ENCODE data around the gene SPEF1.

SPEF1 gene

GRCh38 chr20:3729811-3730540, 51.3 kb downstream of the SPEF1 start:
- TF ChIP-seq CEBPB (IDR thresholded peaks at IDR 0.05) (no peak), NFIC (IDR thresholded peaks at IDR 0.05) (no peak), EGR1 (IDR thresholded peaks at IDR 0.05) (no peak), TAF1 (IDR thresholded peaks at IDR 0.05; ENCODE audit: low read depth) (no peak), ZBTB7A (IDR thresholded peaks at IDR 0.05; ENCODE audit: low read depth) (no peak), REST (IDR thresholded peaks at IDR 0.05; ENCODE audit: low read depth) (no peak), RAD21 (IDR thresholded peaks at IDR 0.05; ENCODE audit: low read depth) (no peak), YY1 (IDR thresholded peaks at IDR 0.05; ENCODE audit: low read depth) (no peak), TCF12 (IDR thresholded peaks at IDR 0.05; ENCODE audit: low read depth) (no peak), CREB1 (IDR thresholded peaks at IDR 0.05; ENCODE audit: low read depth) (no peak), FOXM1 (IDR thresholded peaks at IDR 0.05; ENCODE audit: borderline replicate concordance, low read depth) (no peak), USF1 (IDR thresholded peaks at IDR 0.05) (no peak), TEAD4 (IDR thresholded peaks at IDR 0.05) (no peak), MAX (IDR thresholded peaks at IDR 0.05) (no peak), EP300 (IDR thresholded peaks at IDR 0.05; ENCODE audit: borderline replicate concordance) (no peak)

GRCh38 chr20:3729378-3729777, 51.9 kb downstream of the SPEF1 start:
- TF ChIP-seq NFIC (IDR thresholded peaks at IDR 0.05) (no peak), RAD21 (IDR thresholded peaks at IDR 0.05; ENCODE audit: low read depth) (no peak), USF1 (IDR thresholded peaks at IDR 0.05) (no peak), YY1 (IDR thresholded peaks at IDR 0.05; ENCODE audit: low read depth) (no peak), TAF1 (IDR thresholded peaks at IDR 0.05; ENCODE audit: low read depth) (no peak)

- no peak for TF ChIP-seq TCF12 (IDR thresholded peaks at IDR 0.05; ENCODE audit: low read depth)
- no peak for TF ChIP-seq CREB1 (IDR thresholded peaks at IDR 0.05; ENCODE audit: low read depth)
- no peak for TF ChIP-seq EGR1 (IDR thresholded peaks at IDR 0.05)
- TF ChIP-seq ZBTB7A (IDR thresholded peaks at IDR 0.05; ENCODE audit: low read depth) = no peak
- no peak for TF ChIP-seq EP300 (IDR thresholded peaks at IDR 0.05; ENCODE audit: borderline replicate concordance)
- no peak for TF ChIP-seq CEBPB (IDR thresholded peaks at IDR 0.05)
- no peak for TF ChIP-seq REST (IDR thresholded peaks at IDR 0.05; ENCODE audit: low read depth)
- TF ChIP-seq YY1 (IDR thresholded peaks at IDR 0.05; ENCODE audit: low read depth) = no peak
- no peak for TF ChIP-seq TAF1 (IDR thresholded peaks at IDR 0.05; ENCODE audit: low read depth)
- TF ChIP-seq NFIC (IDR thresholded peaks at IDR 0.05) = no peak
- TF ChIP-seq FOXM1 (IDR thresholded peaks at IDR 0.05; ENCODE audit: borderline replicate concordance, low read depth) = no peak
- TF ChIP-seq MAX (IDR thresholded peaks at IDR 0.05) = no peak
- no peak for TF ChIP-seq USF1 (IDR thresholded peaks at IDR 0.05)
- TF ChIP-seq RAD21 (IDR thresholded peaks at IDR 0.05; ENCODE audit: low read depth) = no peak
- no peak for TF ChIP-seq TEAD4 (IDR thresholded peaks at IDR 0.05)
Observed at GRCh38 chr20:3728876-3729275, 52.4 kb downstream of the SPEF1 start.

GRCh38 chr20:3728354-3728753, 52.9 kb downstream of the SPEF1 start:
- TF ChIP-seq MAX (IDR thresholded peaks at IDR 0.05) = no peak
- no peak for TF ChIP-seq RAD21 (IDR thresholded peaks at IDR 0.05; ENCODE audit: low read depth)
- no peak for TF ChIP-seq TCF12 (IDR thresholded peaks at IDR 0.05; ENCODE audit: low read depth)
- no peak for TF ChIP-seq TAF1 (IDR thresholded peaks at IDR 0.05; ENCODE audit: low read depth)
- TF ChIP-seq EP300 (IDR thresholded peaks at IDR 0.05; ENCODE audit: borderline replicate concordance) = no peak
- TF ChIP-seq TEAD4 (IDR thresholded peaks at IDR 0.05) = no peak
- TF ChIP-seq EGR1 (IDR thresholded peaks at IDR 0.05) = no peak

Measured in Ishikawa (cell line).